NB4 (cell line): ENCODE results near the gene ACY1.

Experiments
- DNase-seq: peaks from one replicate; pipeline ENCODE4 v3.0.0; 2010; ENCODE audit warnings: low read depth
- H3K4me3 ChIP-seq: one replicate; pipeline ENCODE4 v1.5.1; 2011; ENCODE audit warnings: mild to moderate bottlenecking, low read depth, low read length, moderate library complexity
- CTCF ChIP-seq: IDR thresholded peaks from one replicate; pipeline ENCODE4 v1.5.1; 2012; ENCODE audit warnings: low read depth, low read length
- MAX ChIP-seq: IDR thresholded peaks from 2 replicates; pipeline ENCODE4 v1.6.1; 2011; ENCODE audit warnings: low read depth, low read length
- MYC ChIP-seq: IDR thresholded peaks from 2 replicates; pipeline ENCODE4 v1.6.1; 2011; ENCODE audit warnings: low read depth, low read length
- POLR2A ChIP-seq: IDR thresholded peaks from 2 replicates; pipeline ENCODE4 v1.6.1; 2011; ENCODE audit warnings: mild to moderate bottlenecking; ENCODE audit not compliant: insufficient read length; ENCODE audit errors: extremely low read depth

The ACY1 gene

GRCh38 chr3:51982838-51983577 lies at the start of gene ACY1:
Gene ACY1, plus strand, starts transcription at chr3:51983535. Its CDS starts 530 bp downstream, at chr3:51984065.
- peak; percentile 98 for TF ChIP-seq MAX
- no peak for TF ChIP-seq CTCF
- peak; percentile 82 for TF ChIP-seq POLR2A
- TF ChIP-seq MYC, result peak; percentile 97
- DNase-seq, result peak; percentile 95
- peak within 1 kb of the TSS; percentile 80 for H3K4me3 ChIP-seq

- DNase-seq, result no peak
- TF ChIP-seq MAX, result no peak
- TF ChIP-seq CTCF, result no peak
- TF ChIP-seq POLR2A, result no peak
- no peak for TF ChIP-seq MYC
- no peak overlapping the region for H3K4me3 ChIP-seq
These were observed 49.0 kb upstream of the ACY1 start for GRCh38 chr3:51934139-51934850.

- H3K4me3 ChIP-seq, result no peak overlapping the region
- DNase-seq, result no peak
- no peak for TF ChIP-seq MAX
- no peak for TF ChIP-seq CTCF
- TF ChIP-seq MYC, result no peak
- no peak for TF ChIP-seq POLR2A
These were observed 48.1 kb upstream of the ACY1 start for GRCh38 chr3:51934991-51935885.

DNA sequence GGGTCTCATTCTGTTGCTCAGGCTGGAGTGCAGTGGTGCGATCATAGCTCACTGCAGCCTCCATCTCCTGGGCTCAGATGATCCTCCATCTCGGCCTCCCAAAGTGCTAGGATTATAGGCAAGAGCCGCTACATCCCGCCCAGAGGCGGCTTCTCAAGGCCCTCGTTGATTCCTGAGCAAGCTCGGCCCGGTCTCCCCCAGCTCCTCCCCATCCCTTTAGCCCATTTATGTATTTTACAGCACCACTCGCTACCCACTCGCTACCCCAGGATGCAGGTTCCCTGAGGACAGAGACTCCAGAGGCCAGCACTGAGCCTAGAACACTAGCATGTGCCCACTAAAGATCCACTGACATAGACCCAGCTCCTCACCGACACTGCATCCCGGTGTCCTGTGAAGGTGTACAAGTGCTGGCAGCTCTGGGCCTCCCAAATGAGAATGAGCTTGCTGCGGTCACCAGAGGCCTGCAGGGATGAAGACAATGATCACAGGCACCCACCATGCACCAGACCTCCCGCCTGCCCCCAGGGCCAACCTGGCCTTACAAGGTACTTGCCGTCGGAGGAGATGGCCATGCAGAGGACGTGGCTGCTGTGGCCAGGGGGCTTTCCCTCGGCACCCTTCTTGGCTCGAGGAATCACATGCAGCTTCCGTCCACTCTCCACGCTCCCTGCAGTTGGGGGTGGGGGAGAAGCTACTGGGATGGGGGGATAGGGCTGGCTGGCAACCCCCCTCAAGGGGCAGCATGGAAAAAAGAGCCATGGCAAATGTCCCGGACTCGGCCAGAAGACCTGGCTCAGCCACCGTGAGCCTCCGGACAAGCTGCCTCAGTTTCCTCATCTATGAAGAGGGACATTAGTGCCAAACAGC lies 47.2 kb upstream of the ACY1 start:
- H3K4me3 ChIP-seq, result no peak overlapping the region
- DNase-seq, result no peak
- TF ChIP-seq CTCF, result no peak
- TF ChIP-seq MYC, result no peak
- no peak for TF ChIP-seq MAX
- no peak for TF ChIP-seq POLR2A

- no peak for TF ChIP-seq MAX
- no peak for DNase-seq
- no peak overlapping the region for H3K4me3 ChIP-seq
These were observed 46.3 kb upstream of the ACY1 start for GRCh38 chr3:51937014-51937413.
